Upper lobe of left lung (tissue), 6 donors: ENCODE results near the gene BNIP5. TPM values are rescaled to one million over a fixed set of nuclear protein-coding genes. Genes with fewer than 3 reads are reported as not detected.

Experiments used
- ATAC-seq, 2 donors: fragments of 200-7000 bp; cut with Tn5 transposase; one replicate each; pipeline ENCODE4 v1.9.1; 2022; ENCODE audit warnings: mild to moderate bottlenecking in 2 of 2, moderate library complexity in 2 of 2; ENCODE audit not compliant: low FRiP score in 2 of 2
- DNase-seq, 2 donors: peaks; one replicate each; pipeline ENCODE4 v3.0.0-alpha.2; 2019 to 2020
- H3K27ac ChIP-seq, 4 donors: fragments of 200-600 bp; sonication (generic); one replicate each; pipeline ENCODE4 v1.5.1; 2016 to 2019
- H3K27me3 ChIP-seq, 4 donors: fragments of 200-600 bp; sonication (generic); one replicate each; pipeline ENCODE4 v1.5.1; 2017 to 2019
- H3K36me3 ChIP-seq, 4 donors: fragments of 200-600 bp; sonication (generic); one replicate each; pipeline ENCODE4 v1.5.1; 2016 to 2019
- H3K4me1 ChIP-seq, 4 donors: fragments of 200-600 bp; sonication (generic); one replicate each; pipeline ENCODE4 v1.5.1; 2018 to 2019
- H3K4me3 ChIP-seq, 4 donors: fragments of 200-600 bp; sonication (generic); one replicate each; pipeline ENCODE4 v1.5.1; 2017 to 2019; ENCODE audit warnings: mild to moderate bottlenecking in 2 of 4, moderate library complexity in 1 of 4
- H3K9me3 ChIP-seq, 4 donors: fragments of 200-600 bp; sonication (generic); one replicate each; pipeline ENCODE4 v1.5.1; 2018 to 2019
- EP300 ChIP-seq, 4 donors: sonication (generic); formaldehyde crosslinking; IDR thresholded peaks; one replicate each; pipeline ENCODE4 v1.5.1; 2017; ENCODE audit warnings: antibody characterized with exemption in 4 of 4, control low read depth in 2 of 4
- POLR2A ChIP-seq, 4 donors: fragments of 450-650 bp; IDR thresholded peaks; one replicate each; pipeline ENCODE4 v1.5.1; 2016 to 2017; ENCODE audit warnings: antibody characterized with exemption in 4 of 4, mild to moderate bottlenecking in 2 of 4
- POLR2AphosphoS5 ChIP-seq, 2 donors: sonication (generic); formaldehyde crosslinking; IDR thresholded peaks; one replicate each; pipeline ENCODE4 v1.5.1; 2017; ENCODE audit warnings: antibody characterized with exemption in 2 of 2
- WGBS, 2 donors: methylation state at CpG; one replicate each; pipeline ENCODE4 v1.1.5; 2017 to 2018; 5-methylcytosine and 5-hydroxymethylcytosine counted together
- total RNA-seq, 6 donors: library from RNA; depleted of rRNA in 4 of 6; stranded (reverse); fragments of >200 nt in 4 of 6; gene quantifications; one replicate each; pipeline versions ENCODE4 v1.1.0 to v1.2.1, GENCODE V29; 2016 to 2021
- TF ChIP-seq, protein P1 (sequence below), 6 experiments: fragments of 450-650 bp in 4 of 6; fragments of 200-600 bp in 2 of 6; sonication (generic) in 2 of 6; IDR thresholded peaks; one replicate each; pipeline ENCODE4 v1.5.1; 2016 to 2019; ENCODE audit warnings: antibody characterized with exemption in 6 of 6
- donor health status: DM: no; HTN: no; CAD: no; lungs with moderate emphysema.
- donor health status: DM: no; HTN: yes; CAD: no; lungs with severe emphysema.

Gene BNIP5
- total RNA-seq, 6 donors from 2014 or later = 0.10 TPM; not detected in 5

DNA sequence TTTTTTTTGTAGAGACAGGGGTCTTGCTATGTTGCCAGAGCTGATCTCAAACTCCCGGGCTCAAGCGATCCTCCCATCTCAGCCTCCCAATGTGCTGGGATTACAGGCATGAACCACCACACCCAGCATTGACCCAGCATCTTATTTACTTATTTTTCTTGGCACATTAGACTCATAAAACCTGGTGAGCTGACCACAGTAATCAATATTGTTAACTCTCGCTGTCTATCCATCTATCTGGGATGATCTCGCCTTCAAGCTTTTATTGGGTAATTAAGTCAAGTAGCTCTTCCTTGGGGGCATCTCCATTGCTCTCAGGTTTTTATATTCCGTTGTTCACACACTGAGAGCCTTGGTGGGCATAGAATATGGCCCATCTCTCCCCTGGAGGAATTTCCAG, 49.8 kb downstream of the BNIP5 start:
- no peak overlapping the region for H3K4me3 ChIP-seq
- H3K4me1 ChIP-seq = peaks cover 0 to 15% (median 7%) of the 10 kb centered on the region in 4 donors
- H3K36me3 ChIP-seq = no peaks in the 10 kb centered on the region
- no peak for DNase-seq
- H3K9me3 ChIP-seq = no peaks in the 10 kb centered on the region
- ATAC-seq = no peak
- H3K27me3 ChIP-seq = peaks cover 0 to 10% (median 3%) of the 10 kb centered on the region in 4 donors
- 72 to 81% methylated on average over 5 of the region's 5 CpGs for WGBS, 2 donors
- H3K27ac ChIP-seq = no peak overlapping the region
- TF ChIP-seq POLR2A (IDR thresholded peaks at IDR 0.05) (no peak), EP300 (IDR thresholded peaks at IDR 0.05) (no peak), POLR2AphosphoS5 (IDR thresholded peaks at IDR 0.05) (no peak)
- TF ChIP-seq, protein P1, sequence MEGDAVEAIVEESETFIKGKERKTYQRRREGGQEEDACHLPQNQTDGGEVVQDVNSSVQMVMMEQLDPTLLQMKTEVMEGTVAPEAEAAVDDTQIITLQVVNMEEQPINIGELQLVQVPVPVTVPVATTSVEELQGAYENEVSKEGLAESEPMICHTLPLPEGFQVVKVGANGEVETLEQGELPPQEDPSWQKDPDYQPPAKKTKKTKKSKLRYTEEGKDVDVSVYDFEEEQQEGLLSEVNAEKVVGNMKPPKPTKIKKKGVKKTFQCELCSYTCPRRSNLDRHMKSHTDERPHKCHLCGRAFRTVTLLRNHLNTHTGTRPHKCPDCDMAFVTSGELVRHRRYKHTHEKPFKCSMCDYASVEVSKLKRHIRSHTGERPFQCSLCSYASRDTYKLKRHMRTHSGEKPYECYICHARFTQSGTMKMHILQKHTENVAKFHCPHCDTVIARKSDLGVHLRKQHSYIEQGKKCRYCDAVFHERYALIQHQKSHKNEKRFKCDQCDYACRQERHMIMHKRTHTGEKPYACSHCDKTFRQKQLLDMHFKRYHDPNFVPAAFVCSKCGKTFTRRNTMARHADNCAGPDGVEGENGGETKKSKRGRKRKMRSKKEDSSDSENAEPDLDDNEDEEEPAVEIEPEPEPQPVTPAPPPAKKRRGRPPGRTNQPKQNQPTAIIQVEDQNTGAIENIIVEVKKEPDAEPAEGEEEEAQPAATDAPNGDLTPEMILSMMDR (IDR thresholded peaks at IDR 0.05) = no peak

DNA sequence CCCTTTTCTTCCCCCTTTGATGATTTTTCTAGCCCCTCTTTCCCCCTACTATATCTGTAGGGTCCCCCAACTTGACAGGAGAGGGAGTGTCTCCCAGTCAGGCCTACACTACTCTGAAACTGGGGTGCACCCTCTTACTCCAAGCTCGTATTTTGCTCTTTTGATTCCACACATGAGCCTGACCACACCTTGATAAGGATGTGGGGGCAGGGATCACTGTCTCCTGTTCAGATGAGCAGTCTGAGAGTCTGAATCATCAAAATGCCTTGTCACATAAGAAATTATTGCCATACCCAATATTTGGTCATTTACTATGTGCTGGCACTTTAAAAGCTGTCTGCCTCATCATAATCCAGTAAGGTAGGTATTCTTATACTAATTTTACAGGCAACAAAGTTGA, 50.9 kb downstream of the BNIP5 start:
- TF ChIP-seq, protein P1 (IDR thresholded peaks at IDR 0.05) = no peak
- no peak for TF ChIP-seq EP300 (IDR thresholded peaks at IDR 0.05)
- no peak for TF ChIP-seq POLR2AphosphoS5 (IDR thresholded peaks at IDR 0.05)
- TF ChIP-seq POLR2A (IDR thresholded peaks at IDR 0.05) = no peak
- Histone ChIP-seq H3K9me3 (no peaks in the 10 kb centered on the region), H3K4me1 (peaks cover 0 to 6% (median 3%) of the 10 kb centered on the region in 4 donors), H3K27ac (no peak overlapping the region), H3K27me3 (peaks cover 0 to 10% (median 3%) of the 10 kb centered on the region in 4 donors), H3K36me3 (no peaks in the 10 kb centered on the region), H3K4me3 (no peak overlapping the region)
- DNase-seq = no peak
- no peak for ATAC-seq
- 64 to 95% methylated on average over 1 of the region's 1 CpG for WGBS, 2 donors

DNA sequence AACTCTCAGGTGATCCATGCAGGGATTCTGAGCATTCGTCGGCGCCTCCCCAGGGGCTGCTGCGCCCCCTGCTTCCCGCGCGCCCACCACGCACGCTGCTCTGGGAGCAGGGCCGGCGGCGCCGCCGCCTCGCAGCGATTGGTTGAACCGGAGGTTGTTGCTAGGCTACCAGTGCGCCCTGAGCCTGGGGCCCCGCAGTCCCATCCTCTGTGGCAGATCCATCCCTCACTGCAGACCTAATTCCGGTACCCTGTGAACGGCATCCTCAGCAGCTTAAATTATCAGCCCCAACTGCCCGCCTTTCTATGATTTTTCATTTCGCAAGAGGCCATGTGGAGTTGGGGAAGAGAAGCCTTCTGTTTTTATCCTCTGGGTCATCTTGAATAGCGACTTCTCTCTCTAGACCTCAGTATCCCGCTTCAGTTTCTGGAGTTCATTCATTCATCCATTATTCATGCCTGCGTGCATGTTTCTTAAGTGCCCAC, 51.5 kb downstream of the BNIP5 start:
- peaks cover 0 to under 1% (median 0%) of the 10 kb centered on the region in 4 donors for H3K4me1 ChIP-seq
- H3K27ac ChIP-seq = no peak overlapping the region
- ATAC-seq = no peak
- peaks cover 0 to 10% (median 3%) of the 10 kb centered on the region in 4 donors for H3K27me3 ChIP-seq
- WGBS, 2 donors = 19 to 45% methylated on average over 5 to 24 of the region's 26 CpGs
- H3K36me3 ChIP-seq = no peaks in the 10 kb centered on the region
- no peaks in the 10 kb centered on the region for H3K9me3 ChIP-seq
- TF ChIP-seq POLR2AphosphoS5 (IDR thresholded peaks at IDR 0.05) (no peak), POLR2A (IDR thresholded peaks at IDR 0.05) (no peak), EP300 (IDR thresholded peaks at IDR 0.05) (no peak)
- TF ChIP-seq, protein P1 (IDR thresholded peaks at IDR 0.05) = no peak
- no peak overlapping the region for H3K4me3 ChIP-seq
- peak in 1 of 2 donors; percentile 75 for DNase-seq

DNA sequence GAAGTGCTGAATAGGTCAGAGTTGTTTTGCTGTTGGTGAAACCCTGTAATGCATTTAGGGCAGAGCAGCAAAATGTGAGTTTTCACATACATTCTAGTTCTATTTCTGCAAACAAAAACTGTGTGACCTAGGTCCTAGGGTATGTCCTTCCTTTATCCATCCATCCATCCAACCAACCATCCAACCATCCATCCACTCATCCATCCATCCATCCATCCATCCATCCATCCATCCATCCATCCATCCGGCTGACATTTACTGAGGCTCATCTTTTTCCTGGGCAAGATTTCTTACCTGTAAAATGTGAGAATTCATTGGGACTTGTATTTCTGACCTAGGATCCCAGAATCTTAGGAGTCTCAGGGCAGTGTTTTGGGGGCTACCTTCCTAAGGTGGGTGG, 52.3 kb downstream of the BNIP5 start:
- whole genome bisulfite sequencing, 2 donors = 88 to 100% methylated on average over 1 of the region's 1 CpG
- TF ChIP-seq EP300 (IDR thresholded peaks at IDR 0.05) = no peak
- Histone ChIP-seq H3K9me3 (no peaks in the 10 kb centered on the region), H3K27me3 (peaks cover 0 to 10% (median 3%) of the 10 kb centered on the region in 4 donors), H3K27ac (no peak overlapping the region), H3K4me1 (no peaks in the 10 kb centered on the region), H3K36me3 (no peaks in the 10 kb centered on the region), H3K4me3 (no peak overlapping the region)
- DNase-seq (no peak), ATAC-seq (no peak)

DNA sequence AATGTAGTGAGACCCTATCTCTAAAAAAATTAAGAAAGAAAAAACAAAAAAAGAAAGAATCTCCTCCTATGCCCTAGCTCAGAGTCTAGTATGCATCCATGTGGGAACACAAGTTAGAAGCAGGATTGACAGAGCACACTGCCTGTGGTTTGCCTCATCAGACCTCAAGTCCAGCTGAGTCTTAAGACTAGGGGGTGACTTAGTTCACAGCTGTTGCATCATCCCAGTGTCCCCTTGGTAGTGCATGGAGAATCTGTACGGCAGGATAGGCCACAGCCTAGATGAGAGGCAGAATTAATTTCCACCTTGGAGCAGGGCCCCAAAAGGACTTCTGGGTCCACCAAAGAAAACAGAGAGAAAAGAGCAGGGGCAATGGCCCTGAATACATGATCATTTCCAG, 53.1 kb downstream of the BNIP5 start:
- Histone ChIP-seq H3K4me1 (no peaks in the 10 kb centered on the region), H3K27ac (no peak overlapping the region), H3K36me3 (no peaks in the 10 kb centered on the region), H3K9me3 (no peaks in the 10 kb centered on the region), H3K27me3 (peaks cover 0 to 10% (median 3%) of the 10 kb centered on the region in 4 donors), H3K4me3 (no peak overlapping the region)
- ATAC-seq (no peak), DNase-seq (no peak)
- WGBS, 2 donors = 71 to 75% methylated on average over 1 of the region's 1 CpG
- TF ChIP-seq, protein P1 (IDR thresholded peaks at IDR 0.05) = no peak
- TF ChIP-seq POLR2AphosphoS5 (IDR thresholded peaks at IDR 0.05) (no peak), POLR2A (IDR thresholded peaks at IDR 0.05) (no peak), EP300 (IDR thresholded peaks at IDR 0.05) (no peak)
